HAP-1 (cell line): ENCODE measurements around the gene PGM1.
A peak's percentile ranks its signal among the peaks of the same experiment; 100 is the strongest.

Source experiments
- DNase-seq, 2 experiments: peaks; one replicate each; pipeline ENCODE4 v3.0.0-alpha.2; 2016 to 2020; ENCODE audit warnings: low spot score in 2 of 2
- H3K27me3 ChIP-seq: fragments of 250-450 bp; sonication (Bioruptor Pico); 2 replicates; pipeline ENCODE4 v1.5.1; 2020; ENCODE audit warnings: low read depth, mild to moderate bottlenecking, moderate library complexity
- H3K36me3 ChIP-seq: fragments of 250-450 bp; sonication (Bioruptor Pico); replicated peaks from 2 replicates; pipeline ENCODE4 v1.5.1; 2020; ENCODE audit warnings: mild to moderate bottlenecking
- H3K4me1 ChIP-seq: fragments of 250-450 bp; sonication (Bioruptor Pico); 2 replicates; pipeline ENCODE4 v1.5.1; 2020; ENCODE audit warnings: mild to moderate bottlenecking
- H3K4me3 ChIP-seq: fragments of 250-450 bp; sonication (Bioruptor Pico); 2 replicates; pipeline ENCODE4 v1.5.1; 2020; ENCODE audit warnings: mild to moderate bottlenecking, moderate library complexity
- H3K9me3 ChIP-seq: fragments of 250-450 bp; sonication (Bioruptor Pico); 2 replicates; pipeline ENCODE4 v1.5.1; 2020; ENCODE audit warnings: mild to moderate bottlenecking, moderate library complexity
- in situ Hi-C: fragments of 300-500 bp; cut with MboI; formaldehyde crosslinking; loops from 3 replicates; pipeline ENCODE4 v1.14.3; 2020; ENCODE audit warnings: low sequenced_read_pairs, inconsistent platforms, mixed read lengths

The PGM1 gene

GRCh38 chr1:63643517-63643916, 50.3 kb downstream of the PGM1 start:
- no peaks in the 10 kb centered on the region for H3K4me1 ChIP-seq
- H3K9me3 ChIP-seq = no peaks in the 10 kb centered on the region
- H3K4me3 ChIP-seq = no peak overlapping the region
- in situ Hi-C loops = no loop called here
- DNase-seq = no peak
- no peaks in the 10 kb centered on the region for H3K27me3 ChIP-seq
- H3K36me3 ChIP-seq = no peaks in the 10 kb centered on the region

- DNase-seq = no peak
- in situ Hi-C loops = no loop called here
- Histone ChIP-seq H3K4me1 (no peaks in the 10 kb centered on the region), H3K36me3 (no peaks in the 10 kb centered on the region), H3K27me3 (no peaks in the 10 kb centered on the region), H3K4me3 (no peak overlapping the region), H3K9me3 (no peaks in the 10 kb centered on the region)
Measured at GRCh38 chr1:63643926-63644325, 50.7 kb downstream of the PGM1 start.

- no peaks in the 10 kb centered on the region for H3K9me3 ChIP-seq
- no peaks in the 10 kb centered on the region for H3K36me3 ChIP-seq
- no peaks in the 10 kb centered on the region for H3K27me3 ChIP-seq
- in situ Hi-C loops = no loop called here
- H3K4me1 ChIP-seq = no peaks in the 10 kb centered on the region
- no peak overlapping the region for H3K4me3 ChIP-seq
- no peak for DNase-seq
Measured at GRCh38 chr1:63645317-63645716, 52.1 kb downstream of the PGM1 start.

GRCh38 chr1:63648689-63649088, 55.5 kb downstream of the PGM1 start:
- no peaks in the 10 kb centered on the region for H3K36me3 ChIP-seq
- in situ Hi-C loops = no loop called here
- H3K4me1 ChIP-seq = no peaks in the 10 kb centered on the region
- no peak for DNase-seq
- H3K27me3 ChIP-seq = no peaks in the 10 kb centered on the region
- no peaks in the 10 kb centered on the region for H3K9me3 ChIP-seq
- no peak overlapping the region for H3K4me3 ChIP-seq

- Histone ChIP-seq H3K4me3 (no peak overlapping the region), H3K9me3 (no peaks in the 10 kb centered on the region), H3K27me3 (no peaks in the 10 kb centered on the region), H3K36me3 (no peaks in the 10 kb centered on the region), H3K4me1 (no peaks in the 10 kb centered on the region)
- in situ Hi-C loops = no loop called here
- DNase-seq = no peak
Measured at GRCh38 chr1:63651161-63651701, 58.0 kb downstream of the PGM1 start.

- Histone ChIP-seq H3K4me1 (no peaks in the 10 kb centered on the region), H3K9me3 (no peaks in the 10 kb centered on the region), H3K4me3 (no peak overlapping the region), H3K27me3 (no peaks in the 10 kb centered on the region), H3K36me3 (no peaks in the 10 kb centered on the region)
- in situ Hi-C loops = no loop called here
- DNase-seq = no peak
Measured at GRCh38 chr1:63653976-63654375, 60.8 kb downstream of the PGM1 start.

- in situ Hi-C loops = no loop called here
- H3K9me3 ChIP-seq = no peaks in the 10 kb centered on the region
- DNase-seq = no peak
- H3K36me3 ChIP-seq = no peaks in the 10 kb centered on the region
- no peaks in the 10 kb centered on the region for H3K27me3 ChIP-seq
- H3K4me1 ChIP-seq = no peaks in the 10 kb centered on the region
- no peak overlapping the region for H3K4me3 ChIP-seq
Measured at GRCh38 chr1:63659448-63659847, 66.2 kb downstream of the PGM1 start.

GRCh38 chr1:63662056-63662836, 69.0 kb downstream of the PGM1 start:
- no peaks in the 10 kb centered on the region for H3K36me3 ChIP-seq
- DNase-seq = no peak
- H3K9me3 ChIP-seq = no peaks in the 10 kb centered on the region
- in situ Hi-C loops = no loop called here
- no peaks in the 10 kb centered on the region for H3K27me3 ChIP-seq
- H3K4me1 ChIP-seq = peaks cover 6% of the 10 kb centered on the region; the same call in 1 of the 2 replicates
- no peak overlapping the region for H3K4me3 ChIP-seq

- H3K4me3 ChIP-seq = no peak overlapping the region
- peaks cover 6% of the 10 kb centered on the region; the same call in 1 of the 2 replicates for H3K4me1 ChIP-seq
- in situ Hi-C loops = no loop called here
- no peaks in the 10 kb centered on the region for H3K9me3 ChIP-seq
- no peaks in the 10 kb centered on the region for H3K27me3 ChIP-seq
- DNase-seq = no peak
- no peaks in the 10 kb centered on the region for H3K36me3 ChIP-seq
Measured at GRCh38 chr1:63662841-63663240, 69.6 kb downstream of the PGM1 start.

GRCh38 chr1:63663301-63663700, 70.1 kb downstream of the PGM1 start:
- H3K4me3 ChIP-seq = no peak overlapping the region
- no peaks in the 10 kb centered on the region for H3K36me3 ChIP-seq
- DNase-seq = no peak
- H3K9me3 ChIP-seq = no peaks in the 10 kb centered on the region
- peaks cover 6% of the 10 kb centered on the region; the same call in 1 of the 2 replicates for H3K4me1 ChIP-seq
- no peaks in the 10 kb centered on the region for H3K27me3 ChIP-seq
- in situ Hi-C loops = no loop called here

GRCh38 chr1:63663873-63664272, 70.7 kb downstream of the PGM1 start:
- no peak for DNase-seq
- in situ Hi-C loops = no loop called here

GRCh38 chr1:63664742-63665141, 71.5 kb downstream of the PGM1 start:
- no peaks in the 10 kb centered on the region for H3K36me3 ChIP-seq
- in situ Hi-C loops = no loop called here
- H3K9me3 ChIP-seq = no peaks in the 10 kb centered on the region
- H3K27me3 ChIP-seq = no peaks in the 10 kb centered on the region
- H3K4me1 ChIP-seq = peaks cover 6% of the 10 kb centered on the region; the same call in 1 of the 2 replicates
- DNase-seq = no peak
- no peak overlapping the region for H3K4me3 ChIP-seq

More at GRCh38 chr1:63663873-63664272, 70.7 kb downstream of the PGM1 start:
- H3K9me3 ChIP-seq = no peaks in the 10 kb centered on the region
- no peak overlapping the region for H3K4me3 ChIP-seq
- no peaks in the 10 kb centered on the region for H3K27me3 ChIP-seq
- no peaks in the 10 kb centered on the region for H3K36me3 ChIP-seq
- peaks cover 6% of the 10 kb centered on the region; the same call in 1 of the 2 replicates for H3K4me1 ChIP-seq

GRCh38 chr1:63665410-63665809, 72.2 kb downstream of the PGM1 start:
- H3K9me3 ChIP-seq = no peaks in the 10 kb centered on the region
- H3K36me3 ChIP-seq = no peaks in the 10 kb centered on the region

GRCh38 chr1:63665824-63666223, 72.6 kb downstream of the PGM1 start:
- no peaks in the 10 kb centered on the region for H3K36me3 ChIP-seq
- H3K27me3 ChIP-seq = no peaks in the 10 kb centered on the region
- H3K4me3 ChIP-seq = no peak overlapping the region
- no peaks in the 10 kb centered on the region for H3K9me3 ChIP-seq
- H3K4me1 ChIP-seq = peaks cover 6% of the 10 kb centered on the region; the same call in 1 of the 2 replicates
- DNase-seq = peak; percentile 41 to 46
- in situ Hi-C loops = no loop called here

More at GRCh38 chr1:63665410-63665809, 72.2 kb downstream of the PGM1 start:
- peaks cover 6% of the 10 kb centered on the region; the same call in 1 of the 2 replicates for H3K4me1 ChIP-seq
- H3K27me3 ChIP-seq = no peaks in the 10 kb centered on the region
- in situ Hi-C loops = no loop called here
- H3K4me3 ChIP-seq = no peak overlapping the region
- no peak for DNase-seq
